ENCODE results near the gene SRPK2.

SRPK2 gene

DNA sequence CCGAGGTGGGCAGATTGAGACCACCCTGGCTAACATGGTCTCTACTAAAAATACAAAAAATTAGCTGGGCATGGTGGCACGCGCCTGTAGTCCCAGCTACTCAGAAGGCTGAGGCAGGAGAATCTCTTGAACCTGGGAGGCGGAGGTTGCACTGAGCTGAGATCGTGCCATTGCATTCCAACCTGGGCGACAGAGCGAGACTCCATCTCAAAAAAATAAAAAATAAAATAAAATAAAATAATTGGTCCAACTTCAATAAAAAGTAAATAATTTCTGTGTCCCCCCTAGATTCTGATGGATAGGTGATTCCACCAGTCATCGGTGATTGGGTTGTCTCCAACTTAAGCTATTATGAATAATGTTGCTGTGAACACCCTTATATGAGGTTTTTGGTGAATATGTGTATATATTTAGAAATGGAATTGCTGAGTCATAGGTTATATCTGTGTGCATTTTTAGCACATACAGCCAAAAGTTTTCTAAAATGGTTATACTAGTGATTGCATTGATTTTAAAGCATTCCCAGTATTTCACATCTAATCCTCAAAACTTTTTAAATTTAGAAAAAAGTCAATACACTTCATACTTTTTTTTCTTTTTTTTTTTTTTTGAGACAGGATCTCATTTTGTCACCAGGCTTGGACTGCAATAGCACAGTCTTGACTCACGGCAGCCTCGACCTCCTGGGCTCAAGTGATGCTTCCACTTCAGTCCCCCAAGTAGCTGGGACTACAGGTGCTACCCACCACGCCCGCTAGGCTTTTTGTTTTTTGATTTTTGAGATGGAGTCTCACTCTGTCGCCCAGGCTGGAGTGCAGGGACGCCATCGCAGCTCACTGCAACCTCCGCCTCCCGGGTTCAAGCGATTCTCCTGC, 13.7 kb upstream of the SRPK2 start:
- no peak for ATAC-seq (ENCODE audit: low read depth)
- no peaks in the 10 kb centered on the region for H3K9me3 ChIP-seq (ENCODE audit: severe bottlenecking)
- no peaks in the 10 kb centered on the region for H3K27me3 ChIP-seq (ENCODE audit: insufficient read depth, poor library complexity, severe bottlenecking)
- no peak overlapping the region for H3K27ac ChIP-seq (ENCODE audit: poor library complexity, severe bottlenecking)
- TF ChIP-seq CTCF (IDR thresholded peaks at IDR 0.05; ENCODE audit: poor library complexity, severe bottlenecking): no peak
- no peaks in the 10 kb centered on the region for H3K4me1 ChIP-seq (ENCODE audit: insufficient read depth, poor library complexity, severe bottlenecking)
- H3K36me3 ChIP-seq (ENCODE audit: low read depth): no peaks in the 10 kb centered on the region
- DNase-seq (ENCODE audit: low spot score): no peak
- H3K4me3 ChIP-seq (ENCODE audit: severe bottlenecking): no peak overlapping the region

- H3K9me3 ChIP-seq (ENCODE audit: severe bottlenecking): no peaks in the 10 kb centered on the region
- no peaks in the 10 kb centered on the region for H3K36me3 ChIP-seq (ENCODE audit: low read depth)
- DNase-seq (ENCODE audit: low spot score): no peak
- H3K27ac ChIP-seq (ENCODE audit: poor library complexity, severe bottlenecking): no peak overlapping the region
- TF ChIP-seq CTCF (IDR thresholded peaks at IDR 0.05; ENCODE audit: poor library complexity, severe bottlenecking): peak; percentile 54
- no peaks in the 10 kb centered on the region for H3K27me3 ChIP-seq (ENCODE audit: insufficient read depth, poor library complexity, severe bottlenecking)
- 0 out of 3 replicates have a peak, but pooled peaks have one; percentile 33 for ATAC-seq (ENCODE audit: low read depth)
- H3K4me3 ChIP-seq (ENCODE audit: severe bottlenecking): no peak overlapping the region
- H3K4me1 ChIP-seq (ENCODE audit: insufficient read depth, poor library complexity, severe bottlenecking): no peaks in the 10 kb centered on the region
Measured at GRCh38 chr7:105399043-105399725, 10.5 kb upstream of the SRPK2 start.

GRCh38 chr7:105396566-105396965, 7.8 kb upstream of the SRPK2 start:
- Histone ChIP-seq H3K27me3 (ENCODE audit: insufficient read depth, poor library complexity, severe bottlenecking) (no peaks in the 10 kb centered on the region), H3K27ac (ENCODE audit: poor library complexity, severe bottlenecking) (no peak overlapping the region), H3K9me3 (ENCODE audit: severe bottlenecking) (no peaks in the 10 kb centered on the region), H3K36me3 (ENCODE audit: low read depth) (no peaks in the 10 kb centered on the region), H3K4me3 (ENCODE audit: severe bottlenecking) (no peak overlapping the region), H3K4me1 (ENCODE audit: insufficient read depth, poor library complexity, severe bottlenecking) (no peaks in the 10 kb centered on the region)
- DNase-seq (ENCODE audit: low spot score): no peak
- TF ChIP-seq CTCF (IDR thresholded peaks at IDR 0.05; ENCODE audit: poor library complexity, severe bottlenecking): no peak
- no peak for ATAC-seq (ENCODE audit: low read depth)

GRCh38 chr7:105391429-105391828, 2.7 kb upstream of the SRPK2 start:
- no peak for ATAC-seq (ENCODE audit: low read depth)
- Histone ChIP-seq H3K4me1 (ENCODE audit: insufficient read depth, poor library complexity, severe bottlenecking) (peaks cover 6% of the 10 kb centered on the region), H3K36me3 (ENCODE audit: low read depth) (no peaks in the 10 kb centered on the region), H3K9me3 (ENCODE audit: severe bottlenecking) (no peaks in the 10 kb centered on the region), H3K27ac (ENCODE audit: poor library complexity, severe bottlenecking) (no peak overlapping the region), H3K27me3 (ENCODE audit: insufficient read depth, poor library complexity, severe bottlenecking) (no peaks in the 10 kb centered on the region), H3K4me3 (ENCODE audit: severe bottlenecking) (no peak overlapping the region)
- DNase-seq (ENCODE audit: low spot score): no peak
- no peak for TF ChIP-seq CTCF (IDR thresholded peaks at IDR 0.05; ENCODE audit: poor library complexity, severe bottlenecking)
